Activated CD4-positive, CD25-positive, alpha-beta regulatory T cell treated with anti-CD3 and anti-CD28 coated beads, Interleukin-2, amount 50 U/mL, for 72 hours (primary cell): Measurements from ENCODE around the gene CCDC174.

Experiments used
- DNase-seq: peaks from one replicate; pipeline ENCODE4 v3.0.0; 2021

CCDC174 gene

DNA sequence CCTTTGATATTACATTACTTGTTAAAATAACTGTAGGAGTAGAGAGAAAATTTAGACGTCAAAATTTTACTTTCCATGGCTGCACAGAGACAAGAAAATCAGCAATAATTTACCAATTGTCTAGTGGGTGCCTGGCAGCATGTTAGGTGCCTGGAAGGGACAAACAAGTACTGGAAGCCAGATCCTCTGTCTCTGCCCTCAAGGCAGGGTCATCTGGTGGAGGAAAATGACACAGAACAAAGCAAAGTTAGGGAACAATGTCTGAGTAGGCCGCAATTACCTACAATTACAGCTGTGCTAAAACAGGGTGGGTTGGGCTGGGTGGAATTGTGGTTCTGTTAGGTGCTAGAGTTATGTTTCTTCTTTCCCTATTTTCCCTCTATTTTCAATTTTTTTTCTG, 7.4 kb downstream of the CCDC174 start:
- DNase-seq = no peak

DNA sequence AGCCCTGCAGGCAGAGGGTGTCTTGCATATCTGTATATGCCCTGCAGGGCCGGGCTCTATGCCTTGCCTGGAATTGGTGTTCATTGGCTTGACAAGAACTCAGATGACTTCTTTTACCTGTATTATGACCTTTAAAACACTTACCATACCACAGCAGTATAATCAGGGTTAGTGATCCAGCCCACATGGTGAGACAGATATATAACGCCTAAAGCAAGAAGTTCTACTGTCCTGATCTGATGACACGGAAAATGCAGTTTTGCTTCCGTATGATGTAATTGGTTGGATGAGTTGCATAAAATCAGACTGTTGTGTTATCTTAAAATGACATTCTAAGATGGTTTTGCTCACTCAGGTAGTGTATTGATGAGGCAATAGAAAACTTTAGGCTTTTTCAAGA, 9.4 kb downstream of the CCDC174 start:
- no peak for DNase-seq

DNA sequence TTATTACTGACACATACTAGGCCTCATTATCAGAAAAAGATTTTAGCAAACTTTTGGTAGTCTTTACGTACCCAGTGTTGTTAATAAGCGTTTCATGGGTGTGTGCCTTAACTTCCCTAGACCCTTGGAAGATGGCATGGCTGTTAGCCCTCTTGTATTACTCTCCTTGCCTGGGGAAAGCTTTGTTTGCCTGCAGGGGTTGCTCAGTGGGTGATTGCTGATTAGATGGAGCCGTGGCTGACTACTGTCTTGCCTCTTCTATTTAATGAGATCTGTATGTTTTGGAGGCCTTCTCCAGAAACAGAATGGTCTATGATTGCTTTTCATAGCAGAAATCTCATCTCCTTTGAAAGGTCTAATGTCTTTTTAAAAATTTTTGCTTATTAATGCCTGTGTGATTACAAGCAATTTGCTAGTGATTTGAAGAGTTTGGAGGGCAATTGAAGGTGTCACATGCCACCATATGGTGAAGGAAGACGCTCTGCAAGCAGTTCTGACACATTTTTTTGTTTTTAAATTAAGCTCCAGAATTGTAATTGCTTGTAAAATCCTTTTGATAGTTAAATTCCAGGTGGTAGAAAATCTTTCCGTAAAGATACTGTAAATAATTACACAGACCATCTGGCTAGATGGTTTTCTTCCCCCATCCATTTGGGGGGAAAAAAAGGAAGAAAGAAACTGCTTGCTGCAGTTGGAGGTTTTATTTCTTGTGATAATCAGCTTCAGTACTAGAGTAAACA, 12.0 kb downstream of the CCDC174 start:
- DNase-seq = no peak

DNA sequence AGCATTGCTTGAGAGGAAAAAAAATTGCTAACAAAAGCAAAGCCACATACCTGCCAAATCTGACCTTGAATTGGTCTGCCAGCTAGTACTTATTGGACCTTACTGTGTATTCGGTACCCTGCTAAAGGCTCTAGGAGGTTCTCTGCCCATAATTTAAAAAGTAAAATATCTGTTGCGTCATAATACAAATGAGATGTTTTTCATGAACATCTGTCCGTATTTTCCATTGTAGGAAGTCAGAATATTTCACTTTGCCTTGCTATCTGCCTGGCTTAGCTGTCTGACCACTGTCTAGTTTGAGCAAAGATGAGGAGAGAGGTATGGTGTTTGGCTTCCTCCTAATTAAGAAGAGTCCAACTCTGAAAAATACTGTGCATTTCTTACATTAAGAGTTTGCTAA, 12.6 kb downstream of the CCDC174 start:
- no peak for DNase-seq

DNA sequence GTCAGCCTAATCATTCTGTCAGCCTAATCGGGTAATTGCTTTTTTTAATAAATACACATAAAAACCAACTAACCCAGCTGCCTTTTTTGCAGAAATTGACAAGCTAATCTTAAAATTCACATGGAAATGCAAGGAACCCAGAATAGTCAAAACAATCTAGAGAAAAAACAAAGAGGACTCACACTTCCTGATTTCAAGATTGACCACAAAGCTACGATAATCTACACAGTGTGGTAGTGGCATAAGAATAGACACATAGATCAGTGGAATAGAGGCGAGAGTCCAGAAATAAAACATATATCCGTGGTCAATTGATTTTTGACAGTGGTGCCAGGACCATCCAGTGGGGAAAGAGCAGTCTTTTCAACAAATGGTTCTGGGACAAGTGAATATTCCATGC, 21.0 kb downstream of the CCDC174 start:
- no peak for DNase-seq

DNA sequence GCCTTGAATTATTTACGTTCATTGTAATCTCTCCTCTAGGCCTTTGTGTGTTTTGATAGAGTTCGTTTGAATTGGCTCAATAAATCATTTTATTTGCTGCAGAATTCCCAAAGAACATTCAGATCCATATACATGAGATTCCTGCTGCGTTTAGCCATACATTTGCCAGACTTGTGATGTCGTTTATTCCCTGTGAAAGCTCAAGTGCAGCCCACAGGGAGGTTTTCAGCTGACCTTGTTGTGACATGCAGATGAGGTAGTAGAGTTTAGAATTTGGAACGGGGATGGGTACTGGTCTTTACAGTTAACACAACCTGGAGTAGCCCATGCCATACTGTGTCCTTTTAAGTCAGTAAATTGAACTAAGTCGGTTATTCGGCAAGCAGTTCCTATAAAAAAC, 23.3 kb downstream of the CCDC174 start, which contains the start of gene C3orf20:
TSS of gene C3orf20 (plus strand) at position 301 of the 400 bp plus-strand sequence. CDS start 7,573 bp downstream, outside the sequence.
- no peak for DNase-seq

DNA sequence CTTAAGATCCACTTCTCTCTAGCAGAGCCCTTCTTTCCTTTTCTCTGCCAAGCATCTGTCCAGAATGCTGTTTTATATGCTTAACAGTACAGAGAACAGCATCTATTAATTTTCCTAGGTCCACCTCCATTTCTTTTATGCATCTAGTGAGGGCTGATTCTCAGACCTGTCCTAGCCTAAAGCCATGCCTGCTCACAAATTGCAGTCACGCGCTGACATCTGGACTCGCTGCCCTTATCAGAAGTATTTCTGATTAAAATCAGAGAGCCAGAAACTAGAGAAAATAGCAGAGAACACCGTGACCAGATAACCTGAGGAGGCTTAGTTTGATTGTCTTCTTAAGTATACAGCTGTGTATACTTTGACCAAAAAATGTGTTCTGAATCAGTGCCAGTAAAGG, 25.3 kb downstream of the CCDC174 start:
- no peak for DNase-seq

DNA sequence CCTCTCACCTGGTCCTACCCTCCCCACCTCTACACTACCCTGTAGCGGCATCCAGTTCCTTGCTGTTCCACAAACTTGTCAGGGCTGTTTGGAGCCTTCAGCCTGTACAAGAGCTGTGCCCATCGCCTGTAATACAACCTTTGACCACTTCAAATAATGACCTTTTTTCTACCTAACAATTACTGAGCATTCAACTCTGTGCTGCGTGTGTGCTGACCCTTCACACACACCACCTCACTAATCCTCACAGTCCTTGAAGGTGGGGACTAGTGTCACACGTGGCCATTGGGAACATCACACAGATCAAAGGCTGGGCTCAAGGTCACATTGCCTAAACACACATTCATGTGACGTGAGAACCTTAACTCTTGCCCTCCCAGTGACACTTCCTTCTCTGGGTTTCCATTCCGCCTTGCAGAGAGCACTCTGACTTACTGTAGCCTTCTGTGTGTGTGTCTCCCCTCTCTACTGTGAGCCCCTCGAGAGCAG, 26.5 kb downstream of the CCDC174 start:
- DNase-seq = no peak

DNA sequence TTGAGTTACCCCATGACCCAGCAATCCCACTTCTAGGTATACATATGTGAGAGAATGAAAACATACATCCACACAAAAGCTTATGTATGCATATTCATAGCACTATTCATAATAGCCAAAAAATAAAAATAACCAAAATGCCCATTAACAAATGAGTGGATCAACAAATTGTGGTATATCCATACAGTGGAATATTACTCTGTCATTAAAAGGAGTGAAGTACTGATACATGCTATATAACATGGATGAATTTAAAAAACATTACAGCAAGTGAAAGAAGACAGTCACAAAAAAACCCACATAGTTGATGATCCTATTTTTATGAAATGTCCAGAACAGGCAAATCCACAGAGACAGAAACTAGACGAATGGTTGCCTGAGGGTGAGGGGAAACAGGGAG, 28.6 kb downstream of the CCDC174 start:
- DNase-seq = no peak

DNA sequence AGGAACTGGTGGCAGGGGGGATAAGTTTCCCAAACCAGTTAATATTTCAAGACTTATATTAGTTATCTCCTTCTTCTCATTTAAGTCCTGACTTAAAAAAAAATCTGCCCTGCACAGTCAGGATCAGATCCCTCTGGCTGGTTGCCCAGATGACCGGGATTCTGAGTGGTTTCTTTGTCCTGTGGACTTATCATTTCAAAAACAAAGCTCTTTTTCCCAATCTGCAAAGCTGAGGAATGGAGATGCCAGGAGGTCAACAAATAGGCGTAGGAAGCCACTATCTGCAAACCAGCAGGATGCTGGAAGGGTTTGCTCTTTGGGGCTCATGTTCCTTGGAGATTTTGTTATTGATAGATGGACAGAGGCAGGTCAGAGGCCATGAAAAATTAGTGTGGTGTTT, 29.2 kb downstream of the CCDC174 start:
- DNase-seq = no peak

DNA sequence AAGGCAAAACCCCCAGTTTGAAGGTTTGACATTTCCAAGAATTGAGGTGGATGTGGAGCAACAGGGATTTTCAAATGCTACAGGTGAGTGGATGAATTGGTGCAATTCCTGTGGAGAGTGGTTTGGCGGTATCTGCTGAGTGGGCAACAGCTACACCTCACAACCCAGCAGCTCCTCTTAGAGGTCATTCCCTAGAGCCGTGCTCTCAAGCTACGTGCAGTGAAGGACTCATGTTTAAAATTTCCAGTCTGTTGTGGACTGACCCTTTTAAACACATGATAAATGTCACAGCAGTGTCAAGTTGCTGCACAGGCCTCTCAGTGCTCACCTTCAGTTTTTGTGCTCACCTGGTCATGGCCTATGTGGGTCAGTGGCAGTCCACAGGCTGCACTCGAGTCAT, 32.9 kb downstream of the CCDC174 start:
- DNase-seq = no peak

DNA sequence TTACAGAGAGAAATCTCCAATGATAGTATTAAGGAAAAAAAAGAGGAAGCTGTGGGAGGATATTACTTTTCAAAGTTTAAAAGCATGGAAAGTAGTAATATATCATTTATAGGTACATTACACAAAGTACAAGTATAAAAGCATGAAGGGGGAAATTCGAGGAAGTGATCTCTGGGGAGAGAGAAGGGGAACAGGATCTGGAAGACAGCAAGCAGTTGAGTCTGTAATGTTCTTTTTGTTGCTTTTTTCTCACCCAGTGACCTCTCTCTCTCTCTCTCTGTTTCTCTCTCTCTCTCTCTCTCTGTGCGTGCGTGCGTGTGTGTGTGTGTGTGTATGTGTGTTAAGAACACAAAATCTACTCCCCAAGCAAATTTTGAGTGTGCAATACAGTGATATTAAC, 33.6 kb downstream of the CCDC174 start:
- no peak for DNase-seq

DNA sequence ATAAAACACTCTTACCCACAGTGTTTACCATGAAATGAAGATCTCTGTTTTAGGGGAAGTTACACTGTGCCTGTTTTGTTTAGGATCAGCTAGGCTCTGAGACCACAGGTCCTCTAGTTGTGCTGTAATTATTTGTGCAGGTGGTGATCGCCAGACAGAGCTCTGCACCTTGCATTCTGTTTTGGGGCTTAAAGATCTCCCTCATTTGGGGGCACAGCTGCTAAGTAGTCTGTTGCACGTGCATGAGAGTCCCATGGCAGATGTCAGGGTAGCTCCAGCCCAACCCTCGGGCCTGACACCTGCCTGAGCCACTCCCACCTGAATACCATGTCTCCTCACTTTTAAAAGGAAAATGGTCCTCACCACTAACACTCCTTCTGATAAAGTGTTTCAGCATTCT, 35.8 kb downstream of the CCDC174 start:
- no peak for DNase-seq

DNA sequence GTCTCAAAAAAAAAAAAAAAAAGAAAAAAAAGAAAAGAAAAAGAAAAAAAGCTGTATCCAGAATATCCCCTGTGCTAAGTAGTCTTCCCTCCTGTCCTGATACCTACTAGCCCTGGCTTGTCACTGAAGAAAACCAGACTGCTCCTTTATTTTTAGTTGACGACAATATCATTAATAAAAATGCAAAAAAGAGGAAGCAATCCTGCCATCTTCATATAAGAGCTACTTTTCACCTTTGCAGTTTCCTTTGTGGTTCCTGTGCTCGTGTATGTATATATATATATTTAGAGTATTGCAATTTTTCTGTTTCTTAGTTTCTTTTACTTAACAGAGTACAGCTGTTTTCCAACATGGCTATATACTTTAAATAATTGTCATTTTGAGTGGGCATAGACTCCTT, 37.0 kb downstream of the CCDC174 start:
- no peak for DNase-seq

DNA sequence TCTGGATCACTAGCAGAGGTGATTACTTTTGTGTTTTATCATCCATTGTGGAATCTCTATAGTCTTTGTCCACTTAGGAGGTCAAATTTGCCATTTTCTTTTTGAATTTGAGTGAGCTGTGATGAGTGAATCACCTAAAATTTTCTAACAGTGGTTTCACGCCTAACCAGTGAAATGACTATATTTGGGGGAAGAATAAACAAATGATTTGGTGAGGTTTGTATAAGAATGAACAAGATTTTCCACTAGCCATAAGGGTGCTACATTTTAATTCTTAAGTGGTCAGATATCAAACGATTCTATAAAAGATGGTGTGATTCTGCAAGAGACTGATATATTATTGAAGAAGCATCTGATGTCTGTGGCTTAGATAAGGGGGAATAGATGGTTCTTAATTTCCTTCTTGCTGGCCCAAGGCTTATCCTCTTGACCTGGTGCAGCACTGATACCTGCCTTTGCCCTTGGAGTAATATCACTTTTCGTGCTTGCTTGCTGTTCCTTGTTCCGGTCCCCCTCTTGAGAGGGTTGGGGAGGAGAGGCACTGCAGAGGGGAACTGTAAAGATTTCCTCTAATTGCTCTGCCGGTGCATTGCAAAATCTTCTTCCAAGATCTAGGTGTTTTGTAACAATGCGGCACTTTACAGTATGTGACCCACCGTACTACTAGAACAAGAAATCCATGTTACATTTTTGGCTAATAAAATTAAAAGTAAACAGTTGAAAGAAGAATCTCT, 37.9 kb downstream of the CCDC174 start:
- DNase-seq = no peak

DNA sequence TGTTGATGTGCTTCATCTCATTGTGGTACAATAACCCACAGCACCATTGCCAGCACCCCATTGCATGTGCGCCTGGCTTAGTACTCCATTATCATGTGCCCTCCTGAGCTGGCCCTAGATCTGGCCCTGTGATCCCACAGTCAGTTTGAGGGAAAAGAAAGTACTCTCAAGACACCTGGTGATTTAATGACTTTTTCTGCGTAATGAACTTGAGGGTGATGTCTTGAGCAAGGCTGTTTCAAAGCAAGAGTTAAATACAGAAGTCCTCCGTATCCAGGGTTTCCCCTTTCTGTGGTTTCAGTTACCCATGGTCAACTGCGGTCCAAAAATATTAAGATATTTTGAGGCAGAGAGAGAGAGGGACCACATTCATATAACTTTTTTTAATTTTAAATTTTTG, 39.7 kb downstream of the CCDC174 start:
- DNase-seq = no peak

DNA sequence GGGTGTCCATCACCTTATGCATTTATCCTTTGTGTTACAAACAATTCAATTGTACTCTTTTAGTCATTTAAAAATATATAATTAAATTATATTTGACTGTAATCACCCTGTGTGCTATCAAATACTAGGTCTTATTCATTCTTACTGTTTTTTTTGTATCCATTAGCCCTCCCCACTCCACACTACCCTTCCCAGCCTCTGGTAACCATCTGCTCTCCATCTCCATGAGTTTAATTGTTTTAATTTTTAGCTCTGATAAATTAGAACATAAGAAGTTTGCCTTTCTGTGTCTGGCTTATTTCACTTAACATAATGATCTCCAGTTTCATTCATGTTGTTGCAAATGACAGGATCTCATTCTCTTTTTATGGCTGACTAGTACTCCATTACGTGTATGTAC, 40.2 kb downstream of the CCDC174 start:
- DNase-seq = no peak

DNA sequence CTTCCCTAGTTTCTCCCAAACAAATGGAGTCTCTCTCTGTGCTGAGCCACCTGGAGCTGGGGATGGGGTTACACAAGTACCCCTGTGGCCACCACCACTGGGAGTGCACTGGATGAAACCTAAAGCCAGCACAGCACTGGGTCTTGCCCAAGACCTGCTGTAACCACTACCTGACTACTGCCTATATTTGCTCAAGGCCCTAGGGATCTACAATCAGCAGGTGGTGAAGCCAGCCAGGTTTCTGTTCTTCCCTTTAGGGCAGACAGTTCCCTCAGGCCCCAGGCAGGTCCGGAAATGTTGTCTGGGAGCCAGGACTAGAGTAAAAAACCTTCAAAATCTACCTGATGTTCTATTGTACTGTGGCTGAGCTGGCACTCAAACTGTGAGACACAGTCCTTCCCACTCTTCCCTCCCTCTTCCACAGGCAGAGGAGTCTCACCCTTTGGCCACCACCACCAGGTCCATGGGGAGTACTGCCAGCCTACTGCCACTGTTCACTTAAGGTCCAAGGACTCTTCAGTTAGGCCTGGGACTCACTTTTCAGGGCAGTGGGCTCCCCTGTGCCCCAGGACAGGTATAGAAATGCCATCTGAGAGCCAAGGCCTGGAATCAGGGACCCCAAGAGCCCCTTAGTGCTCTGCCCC, 47.2 kb downstream of the CCDC174 start:
- no peak for DNase-seq

DNA sequence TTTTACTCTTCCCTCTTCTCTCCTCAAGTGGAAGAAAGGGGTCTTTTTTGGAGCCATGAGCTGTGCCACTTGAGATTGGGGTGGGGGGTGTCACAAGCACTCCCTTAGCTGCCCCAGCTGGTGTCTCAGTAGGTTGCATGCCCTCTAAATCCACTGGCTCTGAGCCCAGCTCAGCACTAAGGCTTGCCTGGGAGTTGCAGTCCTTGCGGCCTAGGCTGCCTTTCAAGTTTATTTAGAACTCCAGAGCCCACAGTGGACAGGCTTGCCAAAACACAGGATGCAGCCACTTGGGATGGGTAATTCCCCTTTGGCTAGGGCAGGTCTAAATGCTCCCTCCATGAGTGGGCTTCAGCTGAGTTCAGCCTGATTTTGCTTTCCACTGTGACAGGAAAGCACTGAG, 48.1 kb downstream of the CCDC174 start:
- DNase-seq = no peak

DNA sequence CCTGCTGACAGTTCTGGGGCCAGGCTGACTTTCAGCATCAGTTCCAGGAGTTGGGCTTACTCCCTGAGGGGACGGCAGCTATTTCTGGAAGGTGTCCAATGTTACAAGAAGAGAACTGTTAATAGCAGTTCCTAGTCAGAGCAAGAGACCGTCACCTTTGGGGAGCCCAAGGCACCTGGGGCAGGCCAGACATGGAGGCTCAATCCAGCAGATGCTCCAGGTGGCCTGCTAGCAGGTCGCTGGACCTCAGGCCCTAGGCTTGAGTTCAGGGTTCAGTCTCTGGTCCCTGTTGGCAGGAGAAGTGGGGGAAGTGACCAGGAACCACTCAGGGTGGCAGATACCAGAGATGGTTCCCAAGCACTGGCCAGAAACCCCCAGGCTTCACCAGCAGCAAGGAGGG, 49.3 kb downstream of the CCDC174 start:
- no peak for DNase-seq

DNA sequence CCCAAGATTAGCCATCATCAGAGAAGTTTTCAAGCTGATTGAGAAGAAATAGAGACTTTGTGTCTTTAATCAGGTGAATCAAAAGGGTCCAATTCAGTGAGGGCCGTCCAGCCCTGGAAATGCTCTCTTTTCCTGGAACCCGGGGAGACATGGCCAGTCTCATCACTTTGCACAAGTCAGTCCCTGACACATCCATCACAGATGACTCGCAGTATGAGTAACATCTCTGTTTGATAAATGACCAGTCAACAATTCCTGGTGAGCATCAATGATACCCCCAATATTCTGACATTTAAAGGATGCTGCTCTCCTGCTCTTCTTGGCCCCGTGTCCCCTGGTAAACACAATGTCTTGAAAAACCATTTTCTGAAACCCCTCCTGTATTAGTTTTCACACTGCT, 50.1 kb downstream of the CCDC174 start:
- no peak for DNase-seq

DNA sequence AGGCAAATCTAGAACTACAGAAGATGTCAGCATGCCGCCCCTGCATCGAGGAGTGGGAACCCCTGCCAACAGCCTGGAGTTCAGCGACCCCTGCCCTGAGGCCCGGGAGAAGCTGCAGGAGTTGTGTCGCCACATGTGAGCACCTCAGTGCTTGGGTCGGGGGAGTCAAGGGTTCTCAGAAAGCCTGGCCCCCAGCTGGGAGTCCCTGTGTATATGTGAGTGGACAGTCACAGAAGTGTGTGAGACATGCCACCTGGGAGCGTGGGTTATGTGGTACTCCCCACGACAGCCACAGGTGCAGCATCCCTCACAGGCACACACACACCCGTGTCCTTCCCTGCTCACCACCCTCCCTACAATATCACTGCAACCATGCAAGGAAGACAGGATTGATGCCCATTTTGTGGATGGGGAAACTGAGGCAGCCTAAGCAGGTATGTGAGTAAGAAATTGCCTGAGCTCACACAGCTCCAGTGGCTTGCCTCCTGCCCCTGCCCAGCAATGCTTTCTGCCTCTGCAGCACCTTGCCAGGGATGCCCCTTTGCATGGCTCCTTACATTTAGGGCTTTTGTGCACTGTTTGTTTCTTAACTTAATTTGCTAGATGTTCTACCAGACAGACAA, 51.7 kb downstream of the CCDC174 start:
- no peak for DNase-seq

DNA sequence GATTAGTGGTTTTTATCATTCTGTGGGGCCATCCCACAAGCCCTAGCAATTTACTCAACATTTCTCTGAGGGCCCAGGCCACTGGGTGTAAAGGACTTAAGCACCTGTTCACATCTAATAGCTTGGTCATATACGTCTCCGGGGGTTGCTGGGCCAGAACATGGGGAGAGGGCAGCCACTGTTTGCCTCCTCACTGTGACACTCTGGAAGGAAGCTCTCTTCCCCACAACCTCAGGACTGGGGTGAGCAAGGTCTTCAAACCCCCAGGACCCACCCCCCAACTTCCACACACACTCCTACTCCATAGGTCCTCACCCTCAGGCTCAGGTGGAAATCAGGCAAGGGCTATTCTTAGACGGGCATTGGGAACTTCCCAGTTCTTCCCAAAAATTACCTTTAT, 52.2 kb downstream of the CCDC174 start:
- no peak for DNase-seq

DNA sequence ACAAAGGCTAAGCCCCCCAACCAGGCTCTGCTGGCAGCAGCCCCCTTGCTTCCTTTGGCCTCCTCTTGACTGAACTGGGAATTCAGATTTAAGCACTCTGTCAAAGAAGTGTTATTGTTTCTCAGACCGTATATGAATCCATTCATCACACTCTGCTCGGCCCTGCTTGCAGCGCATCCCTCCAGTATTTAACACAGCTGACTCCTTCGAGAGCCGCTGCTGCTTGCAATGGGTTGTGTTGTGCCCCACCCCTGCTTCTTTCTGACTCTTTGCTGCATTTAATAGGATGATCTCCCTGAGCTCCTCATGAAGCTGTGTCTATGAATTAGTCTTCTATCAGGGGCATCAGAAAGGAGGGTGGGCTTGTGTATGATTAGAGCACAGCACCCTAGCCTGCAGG, 54.5 kb downstream of the CCDC174 start:
- DNase-seq = no peak
